H1 (cell line): ENCODE measurements around the gene ADH1A. TPM values are rescaled to one million over a fixed set of nuclear protein-coding genes. Genes with fewer than 3 reads are reported as not detected.

Experiments used
- CTCF ChIA-PET: fragments of 300-600 bp; sonication (Branson Sonifier 250); formaldehyde crosslinking; loops from one replicate; lab custom pipeline; 2021; ENCODE audit not compliant: partially characterized antibody; lab: Charles Lee
- POLR2A ChIA-PET: fragments of 300-600 bp; sonication (Branson Sonifier 250); formaldehyde crosslinking; loops from one replicate; lab custom pipeline; 2021; ENCODE audit warnings: inconsistent platforms; ENCODE audit not compliant: partially characterized antibody; lab: Charles Lee
- DNase-seq, 2 experiments: peaks; one replicate each; pipeline versions ENCODE4 v3.0.0 to v3.0.0-alpha.2; 2010 to 2022; ENCODE audit warnings: low spot score in 2 of 2, low read depth in 1 of 2, mixed read lengths in 1 of 2
- FAIRE-seq: peaks from 2 replicates; lab custom pipeline; 2011; peaks lifted over from hg19 to GRCh38; lab: Jason Lieb, UNC
- H2AFZ ChIP-seq: 2 replicates; pipeline ENCODE4 v1.8.1; 2012; ENCODE audit warnings: low read length, inconsistent platforms
- H2AK5ac ChIP-seq: 2 replicates; pipeline ENCODE4 v1.6.1; 2013; ENCODE audit warnings: low read depth, low read length
- H2BK120ac ChIP-seq: replicated peaks from 2 replicates; pipeline ENCODE3; 2013; ENCODE audit warnings: low read depth, low read length, inconsistent platforms
- H2BK12ac ChIP-seq: 2 replicates; pipeline ENCODE4 v1.6.1; 2013; ENCODE audit warnings: low read depth, low read length
- H2BK15ac ChIP-seq: 2 replicates; pipeline ENCODE4 v1.6.1; 2013; ENCODE audit warnings: low read length
- H2BK20ac ChIP-seq: 2 replicates; pipeline ENCODE4 v1.6.1; 2013; ENCODE audit warnings: low read length
- H2BK5ac ChIP-seq: 2 replicates; pipeline ENCODE4 v1.6.1; 2013; ENCODE audit warnings: low read depth, low read length
- H3K14ac ChIP-seq: 2 replicates; pipeline ENCODE4 v1.6.1; 2013; ENCODE audit warnings: inconsistent platforms; ENCODE audit not compliant: insufficient read length
- H3K18ac ChIP-seq: 2 replicates; pipeline ENCODE4 v1.6.1; 2013; ENCODE audit warnings: low read length; ENCODE audit errors: extremely low read depth
- H3K23ac ChIP-seq: 2 replicates; pipeline ENCODE4 v1.6.1; 2013; ENCODE audit warnings: inconsistent platforms; ENCODE audit not compliant: insufficient read length
- H3K23me2 ChIP-seq: 2 replicates; pipeline ENCODE4 v1.6.1; 2013; ENCODE audit warnings: low read depth, low read length
- H3K27ac ChIP-seq: 2 replicates; pipeline ENCODE4 v1.6.1; 2011; ENCODE audit warnings: low read depth, low read length, inconsistent platforms
- H3K27me3 ChIP-seq, 4 experiments: replicated peaks in 1 of 4; 1 replicate in 1 of 4; 2 replicates in 3 of 4; pipeline versions ENCODE4 v1.6.1 to v1.8.1; 2011 to 2013; ENCODE audit warnings: low read length in 3 of 4, mild to moderate bottlenecking in 3 of 4, inconsistent platforms in 2 of 4, mixed read lengths in 2 of 4, moderate library complexity in 1 of 4; ENCODE audit not compliant: control insufficient read depth in 3 of 4, insufficient read depth in 3 of 4; ENCODE audit errors: extremely low read depth in 1 of 4
- H3K36me3 ChIP-seq, 4 experiments: 2 replicates each; pipeline versions ENCODE4 v1.6.1 to v1.8.1; 2011 to 2013; ENCODE audit warnings: mild to moderate bottlenecking in 4 of 4, low read length in 3 of 4, moderate library complexity in 2 of 4, control low read depth in 1 of 4, inconsistent platforms in 1 of 4; ENCODE audit not compliant: insufficient read depth in 4 of 4, control insufficient read depth in 2 of 4
- H3K4ac ChIP-seq: replicated peaks from 2 replicates; pipeline ENCODE3; 2013; ENCODE audit warnings: low read length, low read depth, mixed read lengths, inconsistent platforms; ENCODE audit not compliant: insufficient read length
- H3K4me1 ChIP-seq, 4 experiments: replicated peaks in 1 of 4; 1 replicate in 1 of 4; 2 replicates in 3 of 4; pipeline versions ENCODE4 v1.6.1 to v1.8.1; 2011 to 2013; ENCODE audit warnings: low read length in 3 of 4, inconsistent platforms in 2 of 4, mixed read lengths in 1 of 4; ENCODE audit not compliant: insufficient read depth in 4 of 4, control insufficient read depth in 3 of 4
- H3K4me2 ChIP-seq, 2 experiments: 2 replicates each; pipeline versions ENCODE4 v1.6.1 to v1.8.1; 2011 to 2013; ENCODE audit warnings: low read depth in 2 of 2, low read length in 2 of 2, control low read depth in 1 of 2, inconsistent platforms in 1 of 2, mild to moderate bottlenecking in 1 of 2; ENCODE audit not compliant: insufficient read depth in 1 of 2
- H3K4me3 ChIP-seq, 4 experiments: fragments of 200-600, 300-600 bp in 1 of 4; sonication (generic), shearing (Covaris generic), sonication (Bioruptor Twin) in 1 of 4; 2 replicates each; pipeline versions ENCODE4 v1.5.1 to v1.8.1; 2011 to 2016; ENCODE audit warnings: low read length in 4 of 4, low read depth in 3 of 4, control low read depth in 2 of 4, inconsistent platforms in 2 of 4, mild to moderate bottlenecking in 2 of 4, mixed read lengths in 1 of 4, moderate library complexity in 1 of 4; ENCODE audit not compliant: insufficient read depth in 2 of 4; ENCODE audit errors: extremely low read depth in 1 of 4
- H3K56ac ChIP-seq: replicated peaks from 2 replicates; pipeline ENCODE3; 2013; ENCODE audit warnings: low read depth, mild to moderate bottlenecking, mixed read lengths, low read length, inconsistent platforms; ENCODE audit not compliant: insufficient read length
- H3K79me1 ChIP-seq: 2 replicates; pipeline ENCODE4 v1.6.1; 2013; ENCODE audit warnings: low read depth, low read length, control low read depth
- H3K79me2 ChIP-seq, 2 experiments: 2 replicates each; pipeline versions ENCODE4 v1.6.1 to v1.8.1; 2012 to 2013; ENCODE audit warnings: low read length in 2 of 2, mild to moderate bottlenecking in 2 of 2, inconsistent platforms in 1 of 2; ENCODE audit not compliant: insufficient read depth in 2 of 2, control insufficient read depth in 1 of 2
- H3K9ac ChIP-seq, 4 experiments: replicated peaks in 1 of 4; 1 replicate in 1 of 4; 2 replicates in 3 of 4; pipeline versions ENCODE4 v1.6.1 to v1.8.1; 2011 to 2013; ENCODE audit warnings: low read depth in 3 of 4, low read length in 3 of 4, control low read depth in 2 of 4, mild to moderate bottlenecking in 2 of 4, moderate library complexity in 2 of 4, inconsistent platforms in 1 of 4; ENCODE audit errors: extremely low read depth in 1 of 4
- H3K9me3 ChIP-seq, 2 experiments: 2 replicates each; pipeline versions ENCODE4 v1.6.1 to v1.8.1; 2012 to 2013; ENCODE audit warnings: mild to moderate bottlenecking in 2 of 2, moderate library complexity in 2 of 2, control low read depth in 1 of 2, inconsistent platforms in 1 of 2, low read depth in 1 of 2, low read length in 1 of 2, mixed read lengths in 1 of 2; ENCODE audit not compliant: insufficient read depth in 2 of 2
- H4K20me1 ChIP-seq, 2 experiments: replicated peaks in 1 of 2; 2 replicates each; pipeline versions ENCODE3 to v1.8.1; 2011 to 2013; ENCODE audit warnings: inconsistent platforms in 2 of 2, low read length in 2 of 2, mild to moderate bottlenecking in 1 of 2; ENCODE audit not compliant: insufficient read depth in 2 of 2, control insufficient read depth in 1 of 2
- H4K5ac ChIP-seq: 2 replicates; pipeline ENCODE4 v1.6.1; 2013; ENCODE audit warnings: low read length, low read depth, mixed read lengths, inconsistent platforms; ENCODE audit not compliant: insufficient read length
- H4K8ac ChIP-seq: 2 replicates; pipeline ENCODE4 v1.8.0; 2013; ENCODE audit warnings: mild to moderate bottlenecking, moderate library complexity, low read length, inconsistent platforms; ENCODE audit not compliant: insufficient read depth; ENCODE audit errors: extremely low read depth
- H4K91ac ChIP-seq: replicated peaks from 2 replicates; pipeline ENCODE3; 2013; ENCODE audit warnings: low read length, mixed read lengths, inconsistent platforms; ENCODE audit not compliant: insufficient read length
- BCL11A ChIP-seq, 2 experiments: IDR thresholded peaks; one replicate each; pipeline ENCODE4 v1.6.1; 2011; ENCODE audit warnings: low read depth in 2 of 2, low read length in 2 of 2, mild to moderate bottlenecking in 2 of 2
- CHD2 ChIP-seq: IDR thresholded peaks from 2 replicates; pipeline ENCODE4 v1.6.1; 2012; ENCODE audit warnings: low read length, improper control_type of control experiment
- CTBP2 ChIP-seq: IDR thresholded peaks from 2 replicates; pipeline ENCODE4 v1.7.0; 2011; ENCODE audit warnings: borderline replicate concordance, mild to moderate bottlenecking, moderate library complexity, mixed read lengths, low read length; ENCODE audit not compliant: insufficient read depth, insufficient read length
- KDM4A ChIP-seq: IDR thresholded peaks from one replicate; pipeline ENCODE4 v1.7.1; 2012; ENCODE audit warnings: low read depth, mild to moderate bottlenecking, moderate library complexity, low read length, inconsistent platforms; ENCODE audit not compliant: severe bottlenecking
- NRF1 ChIP-seq: IDR thresholded peaks from 2 replicates; pipeline ENCODE4 v1.6.1; 2011; ENCODE audit warnings: mild to moderate bottlenecking, low read depth, low read length, improper control_type of control experiment
- RXRA ChIP-seq: IDR thresholded peaks from 2 replicates; pipeline ENCODE4 v1.6.1; 2011; ENCODE audit warnings: low read depth, mild to moderate bottlenecking, low read length, moderate library complexity; ENCODE audit not compliant: insufficient read depth
- SIRT6 ChIP-seq: IDR thresholded peaks from one replicate; pipeline ENCODE4 v1.7.1; 2012; ENCODE audit warnings: low read length, inconsistent platforms
- TEAD4 ChIP-seq: IDR thresholded peaks from 2 replicates; pipeline ENCODE4 v1.6.1; 2012; ENCODE audit warnings: low read depth, low read length, inconsistent platforms, mixed read lengths
- WGBS, 2 experiments: shearing (Covaris generic) in 1 of 2; methylation state at CpG; one replicate each; pipeline versions ENCODE4 v1.1.6 to v1.1.7; 2013 to 2015; ENCODE audit warnings: low lambda C conversion rate in 2 of 2, mixed read lengths in 2 of 2, inconsistent platforms in 1 of 2, low coverage in 1 of 2, missing lambda C conversion rate in 1 of 2; ENCODE audit not compliant: insufficient replicate concordance in 2 of 2, insufficient coverage in 1 of 2, insufficient read length in 1 of 2; ENCODE audit errors: extremely low coverage in 1 of 2, missing lambda C conversion rate in 1 of 2; 5-methylcytosine and 5-hydroxymethylcytosine counted together
- polyA plus RNA-seq, 7 experiments: library from polyadenylated mRNA; depleted of rRNA in 3 of 7; stranded (reverse) in 5 of 7; unstranded in 2 of 7; fragments of >200 nt in 5 of 7; fragments of 200-250 nt in 2 of 7; gene quantifications; 1 replicate in 5 of 7; 2 replicates in 1 of 7; 4 replicates in 1 of 7; pipeline versions ENCODE4 v1.2.1 to v1.2.3, GENCODE V29; 2011 to 2013; ENCODE audit warnings: missing spikeins in 2 of 7, mixed read lengths in 2 of 7
- total RNA-seq: library from RNA; stranded (reverse); fragmentation: NEBNext Ultra II Directional; extraction: Animal tissue kit (Norgen Biotek cat#: 25700); gene quantifications from 2 replicates; pipeline ENCODE4 v1.2.1, GENCODE V29; 2021

ADH1A gene
- total and polyA plus RNA-seq, 2 of the 8 experiments (the other 6 are each of a cell fraction or from before 2014, with no cell fraction given) = not detected

DNA sequence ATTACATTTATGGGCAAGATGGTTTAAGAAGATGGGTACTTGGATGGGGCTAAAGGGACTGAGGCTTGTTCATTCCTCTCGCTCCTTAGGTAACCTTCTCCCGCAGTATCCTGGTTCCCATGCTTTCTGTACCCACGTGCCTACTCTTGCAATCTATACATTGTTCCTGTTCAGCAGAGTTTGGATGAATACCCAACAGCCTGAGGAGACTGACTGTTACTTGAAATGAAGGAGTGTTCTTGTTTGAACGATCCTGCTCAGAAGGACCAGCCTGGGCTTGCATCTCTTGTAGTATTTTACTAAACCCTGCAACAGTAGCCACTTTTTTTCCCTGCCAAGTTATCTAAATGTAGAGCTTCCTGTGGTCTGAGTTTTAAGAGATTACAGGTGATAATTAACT lies 38.0 kb downstream of the ADH1A start:
- H4K5ac ChIP-seq = no peak overlapping the region
- H3K23ac ChIP-seq = no peak overlapping the region
- no peak overlapping the region for H3K27ac ChIP-seq
- no peak overlapping the region for H3K56ac ChIP-seq
- H3K4me3 ChIP-seq = no peak overlapping the region
- no peak overlapping the region for H2BK15ac ChIP-seq
- H3K79me1 ChIP-seq = no peaks in the 10 kb centered on the region
- WGBS, 2 experiments = 92% methylated on average over 4 of the region's 4 CpGs; no CpG with 5 or more reads in 1 of the 2 experiments
- no peaks in the 10 kb centered on the region; a peak in 1 of 7 replicates for H3K4me1 ChIP-seq
- H2BK5ac ChIP-seq = no peak overlapping the region
- no peak overlapping the region for H2BK20ac ChIP-seq
- H2BK12ac ChIP-seq = no peak overlapping the region
- ChIA-PET POLR2A (no interaction called here), CTCF (interaction anchor here (0.6 to 1.5 kb wide), 2 partner anchors 22 to 73 kb away, joined by 3 read pairs; no protein-coding TSS in a partner anchor)
- no peaks in the 10 kb centered on the region for H3K23me2 ChIP-seq
- no peak for DNase-seq
- H3K79me2 ChIP-seq = no peaks in the 10 kb centered on the region
- H3K9me3 ChIP-seq = 0 out of 4 replicates have a peak, but pooled peaks cover 0 to 3% of the 10 kb centered on the region in 2 experiments
- H3K36me3 ChIP-seq = no peaks in the 10 kb centered on the region
- H3K4ac ChIP-seq = no peak overlapping the region
- no peak overlapping the region for H2AK5ac ChIP-seq
- no peak for FAIRE-seq
- no peak overlapping the region for H3K18ac ChIP-seq
- H2BK120ac ChIP-seq = no peak overlapping the region
- H3K9ac ChIP-seq = no peak overlapping the region
- H3K14ac ChIP-seq = no peak overlapping the region
- no peaks in the 10 kb centered on the region for H4K20me1 ChIP-seq
- TF ChIP-seq CTBP2 = no peak
- TF ChIP-seq TEAD4 = no peak
- no peak for TF ChIP-seq KDM4A
- no peak for TF ChIP-seq NRF1
- TF ChIP-seq SIRT6 = no peak
- TF ChIP-seq RXRA = no peak
- TF ChIP-seq CHD2 = no peak
- TF ChIP-seq BCL11A (IDR thresholded peaks at IDR 0.05; ENCODE audit: low read depth in 2 of 2, low read length in 2 of 2) = no peak
- H2AFZ ChIP-seq = no peak overlapping the region
- no peak overlapping the region for H4K91ac ChIP-seq
- no peak overlapping the region for H3K4me2 ChIP-seq
- no peak overlapping the region for H4K8ac ChIP-seq
- H3K27me3 ChIP-seq = no peaks in the 10 kb centered on the region
